ENCODE data around the gene ATXN1.
"Not testable (repeated sequence)": the region's sequence is repeated elsewhere in the genome, so short reads cannot be mapped to it uniquely, and the experiment has no call there.

Gene ATXN1

DNA sequence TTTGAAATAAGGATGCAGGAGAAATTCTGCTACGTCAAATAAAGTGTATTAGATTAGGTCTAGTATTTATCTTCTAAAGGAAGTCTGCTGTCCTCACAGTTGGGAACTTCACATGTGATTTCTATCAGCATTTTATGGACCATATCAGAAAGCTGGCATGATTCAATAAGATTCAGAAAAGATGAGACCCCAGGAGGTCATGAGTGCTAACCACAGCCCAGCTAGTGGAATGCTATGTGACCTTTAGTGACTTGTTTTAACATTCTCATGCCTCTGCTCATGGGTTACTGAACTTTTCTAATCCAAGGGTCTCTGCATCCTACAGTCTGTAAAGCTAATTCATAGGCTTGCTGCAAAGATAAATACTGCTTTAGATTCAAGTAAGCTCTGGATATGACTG, 372.8 kb downstream of the ATXN1 start:
- peak; percentile 87 for DNase-seq (ENCODE audit: low read depth)

DNA sequence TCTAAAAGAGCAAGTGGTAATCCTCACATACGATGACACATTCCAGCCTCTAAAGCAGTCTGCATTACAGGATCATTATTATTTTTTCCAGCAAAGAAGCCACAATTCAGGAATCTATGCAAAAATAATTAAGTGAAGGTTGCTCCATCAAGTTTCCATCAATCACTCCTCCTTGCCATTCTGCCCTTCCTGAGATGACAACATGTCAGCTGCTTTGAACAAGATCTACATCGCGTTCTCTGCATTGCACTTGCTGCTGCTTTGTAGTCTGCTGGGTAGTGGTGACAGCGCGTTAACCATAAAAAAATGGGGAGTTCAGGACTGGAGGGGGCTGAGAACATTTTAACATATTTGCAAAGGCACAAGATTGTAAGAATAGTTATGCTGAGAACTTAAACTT, 375.2 kb downstream of the ATXN1 start:
- DNase-seq (ENCODE audit: low read depth) = no peak

DNA sequence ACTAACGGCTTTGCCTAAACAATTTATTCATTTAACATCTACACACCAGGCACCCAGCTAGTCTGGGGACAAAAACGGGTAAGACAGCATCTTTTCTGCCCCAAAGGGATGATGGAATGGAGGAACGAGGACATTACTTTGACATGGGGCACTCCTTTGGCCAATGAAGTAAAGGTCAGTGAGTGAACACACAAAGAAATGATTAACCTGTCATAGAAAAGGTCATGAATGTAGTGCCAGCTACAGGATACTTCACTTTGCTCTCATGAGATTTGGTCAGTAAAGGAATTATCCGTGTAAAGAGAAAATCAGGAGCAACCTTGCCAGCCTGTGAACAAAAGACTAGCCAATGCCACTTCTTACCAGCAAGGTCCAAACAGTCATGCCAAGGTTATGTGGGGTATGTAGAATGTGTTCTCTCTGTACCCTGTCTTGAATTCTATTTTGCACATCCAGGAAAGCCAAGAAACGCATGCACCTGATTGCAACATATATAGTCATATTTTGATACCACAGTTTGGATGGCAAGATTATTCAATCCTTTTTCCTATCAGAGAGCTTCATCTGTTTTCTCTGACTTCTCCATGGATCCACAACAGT, 377.6 kb downstream of the ATXN1 start:
- no peak for DNase-seq (ENCODE audit: low read depth)

DNA sequence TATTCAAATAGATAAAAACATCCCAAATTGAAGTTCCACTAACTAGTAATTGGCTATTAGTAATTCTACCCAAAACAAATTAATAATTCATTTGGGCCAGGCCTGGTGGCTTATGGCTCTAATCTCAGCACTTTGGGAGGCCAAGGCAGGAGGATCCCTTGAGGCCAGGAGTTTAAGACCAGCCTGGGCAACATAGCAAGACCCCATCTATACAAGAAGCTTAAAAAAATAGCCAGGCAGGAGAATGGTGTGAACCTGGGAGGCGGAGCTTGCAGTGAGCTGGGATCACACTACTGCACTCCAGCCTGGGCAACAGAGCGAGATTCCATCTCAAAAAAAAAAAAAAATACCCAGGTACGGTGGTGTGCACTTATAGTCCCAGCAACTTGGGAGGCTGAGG, 379.3 kb downstream of the ATXN1 start:
- DNase-seq (ENCODE audit: low read depth) = not testable (repeated sequence)

DNA sequence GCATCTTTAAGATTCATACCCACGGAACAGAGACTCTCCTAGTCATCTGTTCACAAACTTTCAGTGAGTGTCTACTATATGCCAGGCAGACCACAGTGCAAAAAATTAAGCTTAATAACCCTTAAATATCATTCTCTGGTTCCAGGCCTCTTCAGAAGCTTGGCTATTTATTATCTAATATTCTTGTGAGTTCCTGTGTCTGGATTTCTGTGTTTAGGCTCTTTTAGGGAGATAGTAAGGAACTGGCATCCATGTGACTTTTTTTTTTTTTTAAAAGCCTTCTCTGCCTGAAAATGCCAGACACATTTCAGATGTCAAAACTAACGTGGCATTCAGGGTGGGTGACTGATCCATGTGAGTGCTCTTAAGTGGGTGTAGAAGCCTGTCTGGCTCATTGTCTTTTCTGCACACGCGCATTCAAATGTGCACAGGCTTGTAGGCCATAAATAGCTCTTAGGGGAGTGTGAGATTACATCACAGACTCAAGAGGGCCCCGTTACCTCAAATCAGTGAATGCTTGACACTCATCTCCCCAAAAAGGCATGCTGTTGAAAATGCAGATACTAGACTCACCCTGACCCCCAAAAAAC, 380.9 kb downstream of the ATXN1 start:
- no peak for DNase-seq (ENCODE audit: low read depth)

DNA sequence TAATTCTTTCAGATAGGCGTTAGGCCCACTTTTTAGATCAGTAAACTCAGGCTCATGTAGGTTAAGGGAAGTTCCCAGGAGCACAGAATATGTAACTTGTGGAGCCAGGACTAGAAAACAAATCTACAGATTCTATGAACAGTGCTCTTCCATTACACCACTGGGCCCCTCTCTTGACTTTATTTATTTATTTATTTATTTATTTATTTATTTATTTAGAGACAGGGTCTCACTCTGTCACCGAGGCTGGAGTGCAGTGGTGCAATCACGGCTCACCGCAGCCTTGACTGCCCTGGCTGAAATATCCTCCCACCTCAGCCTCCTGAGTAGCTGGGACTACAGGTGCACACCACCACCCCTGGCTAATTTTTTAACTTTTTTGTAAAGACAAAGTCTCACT, 382.9 kb downstream of the ATXN1 start:
- DNase-seq (ENCODE audit: low read depth) = not testable (repeated sequence)

DNA sequence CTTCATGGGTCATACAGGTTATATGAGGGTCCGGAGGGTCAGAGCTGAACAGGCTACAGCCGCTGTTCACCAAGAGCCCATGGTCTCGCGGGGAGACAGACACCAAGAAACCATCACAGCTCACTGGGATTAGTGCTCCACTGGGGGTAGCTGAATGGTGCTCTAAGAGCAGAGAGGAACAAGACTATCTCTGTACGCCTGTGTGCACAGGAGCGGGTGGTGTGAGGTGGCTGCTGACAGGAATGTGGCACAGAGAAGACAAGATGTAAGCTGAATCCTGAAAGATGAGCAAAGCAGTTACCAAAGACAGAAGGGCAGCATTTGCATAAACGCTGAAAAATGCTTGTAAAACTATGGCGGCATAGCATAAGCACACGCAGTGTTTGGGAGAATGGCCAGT, 383.8 kb downstream of the ATXN1 start:
- DNase-seq (ENCODE audit: low read depth) = no peak

DNA sequence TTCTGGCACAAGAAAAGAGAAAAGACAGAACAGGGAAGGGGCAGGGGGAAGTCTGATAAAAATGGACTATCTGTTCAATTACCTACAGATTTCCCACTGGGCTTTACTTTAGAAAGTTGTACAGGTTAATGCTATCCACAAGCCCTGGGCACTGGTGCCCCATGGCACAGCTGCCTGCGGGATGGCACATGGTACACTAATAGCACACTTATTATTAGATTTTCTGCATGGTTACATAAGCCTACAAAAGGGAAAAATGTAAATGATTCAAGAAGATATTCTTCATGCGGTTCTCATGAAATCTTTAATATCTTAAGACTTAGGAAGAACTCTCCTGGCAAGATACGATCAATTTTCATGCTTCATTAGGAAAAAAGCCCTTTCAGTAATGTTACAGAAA, 385.4 kb downstream of the ATXN1 start:
- no peak for DNase-seq (ENCODE audit: low read depth)

DNA sequence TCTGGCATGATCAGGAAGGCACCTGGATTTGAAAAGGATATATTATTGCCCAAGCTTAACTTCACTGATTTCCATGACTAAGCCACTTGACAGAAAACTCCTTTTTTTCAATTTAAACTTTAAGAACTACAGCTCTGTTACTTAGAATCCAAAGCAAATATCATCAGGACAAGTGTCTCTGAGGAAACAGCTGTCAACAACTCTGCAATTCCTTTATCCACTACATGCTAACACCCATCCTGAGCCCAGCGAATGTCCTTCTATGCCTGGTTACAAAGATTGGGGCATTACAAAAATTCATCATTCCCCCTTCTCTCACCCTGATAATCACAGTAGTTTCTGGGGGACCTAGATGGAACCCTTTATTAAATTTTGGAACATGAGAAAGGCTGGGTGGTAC, 386.1 kb downstream of the ATXN1 start:
- DNase-seq (ENCODE audit: low read depth) = no peak

DNA sequence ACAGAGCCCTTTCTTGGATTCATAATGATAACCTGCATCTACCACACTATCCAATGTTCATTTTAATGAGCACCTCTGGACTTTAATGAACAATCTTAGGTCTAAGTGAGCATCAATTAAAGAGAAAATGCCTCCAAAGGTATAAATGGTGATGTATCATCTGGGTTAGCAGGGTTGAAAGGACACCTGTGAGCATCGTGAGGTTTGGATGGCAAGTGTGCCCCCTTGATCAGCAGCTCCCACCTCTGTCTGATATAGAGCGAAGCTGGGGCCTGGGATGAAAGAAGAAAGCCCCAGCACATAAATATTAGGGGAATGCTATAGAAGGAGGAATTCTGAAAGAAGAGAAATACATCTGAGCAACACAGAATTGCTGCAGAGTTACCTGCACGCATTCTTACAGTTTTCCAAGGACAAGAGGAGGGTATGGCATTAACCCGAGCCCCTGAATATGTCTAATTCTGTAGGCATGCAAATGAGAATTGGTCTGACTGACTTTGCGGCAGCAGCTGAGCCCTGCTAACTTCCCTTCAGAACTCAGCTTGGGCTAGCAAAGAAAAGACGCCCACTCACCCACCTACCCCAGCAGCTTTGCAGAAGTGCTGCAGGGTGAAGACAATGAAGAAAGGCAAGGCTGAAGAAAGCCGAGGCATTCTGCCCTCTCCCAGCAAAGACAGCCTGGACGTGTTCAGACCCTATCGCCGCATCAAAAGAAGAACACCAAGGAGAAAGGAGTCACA, 386.6 kb downstream of the ATXN1 start:
- DNase-seq (ENCODE audit: low read depth) = no peak

DNA sequence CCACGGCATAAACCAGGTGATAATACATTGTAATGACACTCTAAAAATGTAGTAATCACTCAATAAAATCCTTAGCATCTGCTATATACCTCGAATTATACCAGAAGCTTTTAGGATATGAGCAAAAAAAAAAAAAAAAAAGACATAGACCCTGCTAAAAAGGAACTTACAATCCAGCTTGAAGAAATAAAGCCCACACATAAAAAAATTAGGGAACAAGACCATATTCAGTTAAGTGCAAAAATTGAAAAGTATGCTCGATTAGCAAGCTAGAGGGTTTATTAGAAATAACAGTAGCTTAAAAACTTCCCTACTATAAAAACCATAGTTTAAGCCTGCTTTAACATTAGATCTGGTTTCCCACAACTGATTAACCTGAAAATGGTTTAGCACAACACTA, 387.2 kb downstream of the ATXN1 start:
- no peak for DNase-seq (ENCODE audit: low read depth)

DNA sequence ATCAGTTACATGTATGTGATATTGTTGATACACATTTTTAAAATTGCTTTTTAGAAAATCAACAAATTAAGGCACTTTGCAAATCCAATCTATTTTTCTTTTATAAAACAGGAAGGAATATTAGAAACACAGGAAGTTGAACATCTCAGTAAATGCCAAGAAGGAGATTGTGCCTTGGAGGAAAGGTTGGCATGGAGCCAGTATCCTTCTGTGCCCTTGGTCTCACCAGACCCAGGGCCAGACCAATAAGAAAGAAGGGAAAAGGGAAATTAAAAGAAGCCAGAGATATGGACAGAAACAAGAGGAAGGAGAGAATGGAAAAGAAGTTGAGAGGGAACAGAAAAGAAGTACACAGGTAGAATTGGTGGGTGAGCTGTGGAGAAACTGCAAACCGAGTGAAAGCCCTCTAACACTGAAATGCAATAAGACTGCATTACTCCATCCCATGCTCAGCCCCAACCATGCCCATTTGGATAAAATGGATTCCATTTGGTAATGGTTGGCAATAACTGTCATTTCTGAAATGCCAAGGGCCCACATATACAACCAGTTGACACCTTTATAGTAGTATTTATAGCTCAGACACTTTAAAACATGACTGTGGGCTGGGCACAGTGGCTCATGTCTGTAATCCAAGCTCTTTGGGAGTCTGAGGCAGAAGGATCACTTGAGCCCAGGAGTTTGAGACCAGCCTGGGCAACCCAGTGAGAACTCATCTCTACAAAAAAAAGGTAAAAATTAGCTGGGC, 389.1 kb downstream of the ATXN1 start:
- peak; percentile 37 for DNase-seq (ENCODE audit: low read depth)

DNA sequence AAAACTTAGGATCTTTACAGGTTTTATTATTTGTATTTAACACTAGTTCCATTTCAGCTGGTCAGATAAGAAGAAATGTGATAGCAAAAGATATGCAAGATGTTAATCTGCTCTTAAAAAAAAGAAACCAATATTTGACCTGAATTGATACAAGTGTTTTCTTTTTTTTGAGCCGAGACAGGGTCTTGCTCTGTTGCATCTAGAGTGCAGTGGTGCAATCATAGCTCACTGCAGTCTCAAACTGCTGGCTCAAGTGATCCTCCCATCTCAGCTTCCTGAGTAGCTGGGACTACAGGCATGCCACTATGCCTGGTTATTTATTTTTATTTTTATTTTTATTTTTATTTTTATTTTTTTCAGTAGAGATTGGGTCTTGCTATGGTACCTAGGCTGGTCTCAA, 389.9 kb downstream of the ATXN1 start:
- no peak for DNase-seq (ENCODE audit: low read depth)

DNA sequence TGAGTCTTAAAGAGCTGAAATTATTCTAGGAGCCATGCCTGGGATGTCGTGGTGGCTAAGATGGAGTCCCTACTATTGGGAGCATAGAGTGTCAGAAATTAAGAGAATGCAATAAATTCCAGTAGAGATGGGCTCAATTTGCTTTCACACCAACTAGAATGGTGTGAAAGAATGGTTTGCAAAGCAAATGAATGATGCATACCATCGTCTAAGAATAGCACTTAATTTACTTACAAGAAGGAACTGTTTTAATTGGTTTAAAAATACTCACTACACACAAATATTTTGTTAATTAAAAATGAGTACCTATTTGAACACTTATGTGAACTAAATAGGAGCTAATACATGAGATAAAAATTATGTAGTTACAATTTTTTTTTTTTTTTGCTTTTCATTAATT, 390.3 kb downstream of the ATXN1 start:
- no peak for DNase-seq (ENCODE audit: low read depth)

DNA sequence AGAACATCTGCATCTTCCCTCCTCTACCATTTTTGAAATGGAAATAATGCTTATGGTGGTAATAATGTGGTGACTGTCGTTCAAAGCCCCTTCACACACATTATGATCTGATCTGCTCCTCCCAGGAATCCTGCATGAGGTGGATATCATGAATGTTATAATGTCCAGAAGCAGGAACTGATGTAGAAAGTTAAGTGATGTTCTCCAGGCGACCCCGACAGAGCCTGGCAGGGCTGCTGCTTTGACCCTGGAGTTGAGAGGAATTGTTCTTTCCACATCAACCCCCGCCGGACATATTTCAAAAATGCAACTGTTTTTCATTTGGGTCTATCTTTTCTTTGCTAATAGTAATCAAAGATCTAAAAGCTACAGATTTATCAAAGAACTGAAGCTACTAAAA, 391.3 kb downstream of the ATXN1 start:
- DNase-seq (ENCODE audit: low read depth) = no peak

DNA sequence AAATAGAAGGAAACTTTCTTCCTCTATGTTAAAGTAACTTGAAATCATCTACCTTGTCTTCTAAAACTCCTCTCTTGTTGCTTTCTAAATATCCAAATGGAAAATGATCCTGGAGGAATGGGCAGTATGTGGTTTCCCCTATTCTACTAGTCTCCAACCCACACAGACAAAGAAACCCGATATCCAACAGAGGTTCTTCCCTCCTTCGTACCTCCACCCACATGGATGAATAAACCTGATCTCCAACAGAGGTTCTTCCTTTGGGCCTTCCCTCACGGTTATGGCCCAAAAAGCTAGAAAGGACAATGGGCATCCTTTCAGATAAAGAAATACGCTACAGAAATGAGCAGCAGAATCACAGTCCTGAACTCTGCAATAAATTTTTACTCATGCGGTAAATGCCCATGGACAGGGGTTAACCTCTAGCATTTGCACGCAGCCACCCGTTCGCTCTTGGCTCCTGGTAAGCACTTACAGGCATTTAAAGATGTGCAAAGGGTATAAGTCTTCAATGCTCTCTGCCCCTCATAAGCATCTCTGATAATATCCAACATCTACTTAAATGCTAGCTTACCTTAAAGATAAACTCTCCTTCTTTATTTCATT, 392.0 kb downstream of the ATXN1 start:
- no peak for DNase-seq (ENCODE audit: low read depth)

DNA sequence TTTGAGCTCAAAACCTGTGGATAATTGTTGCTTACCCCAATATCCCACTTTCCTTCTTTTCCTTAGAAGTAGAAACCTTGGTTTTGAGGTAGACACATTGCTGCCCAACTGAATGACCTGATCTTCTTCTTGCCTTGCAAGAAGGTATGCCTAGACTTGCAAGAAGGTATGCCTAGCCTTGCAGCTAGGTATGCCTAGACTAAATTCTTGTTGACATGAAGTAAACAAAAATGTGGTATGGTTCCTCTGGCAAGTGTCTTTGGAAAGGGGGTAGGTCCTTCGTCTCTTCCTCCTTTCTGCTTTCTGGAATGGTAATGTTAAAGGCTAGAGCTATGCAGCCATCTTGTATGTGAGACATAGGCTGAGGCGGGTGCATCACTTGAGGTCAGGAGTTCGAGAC, 393.7 kb downstream of the ATXN1 start:
- DNase-seq (ENCODE audit: low read depth) = no peak

DNA sequence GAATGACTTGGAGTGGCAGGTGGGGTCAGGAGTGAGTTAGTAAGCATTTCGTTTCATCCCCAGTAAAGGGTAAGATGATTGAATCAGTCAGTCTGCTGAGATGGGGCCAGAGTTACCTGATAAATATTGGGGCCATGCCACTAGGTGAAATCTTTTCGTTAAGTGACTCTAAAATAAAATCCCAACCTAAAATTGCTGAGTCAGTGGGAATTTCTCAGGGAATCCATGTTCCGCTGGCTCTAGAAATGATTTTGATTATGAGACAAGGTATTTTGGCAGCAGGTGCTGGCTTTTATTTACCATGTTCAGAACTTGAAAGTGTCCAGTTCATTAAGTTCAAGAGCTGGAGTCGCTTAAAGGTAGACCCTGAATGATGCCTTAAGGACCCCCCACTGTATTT, 397.5 kb downstream of the ATXN1 start:
- no peak for DNase-seq (ENCODE audit: low read depth)

DNA sequence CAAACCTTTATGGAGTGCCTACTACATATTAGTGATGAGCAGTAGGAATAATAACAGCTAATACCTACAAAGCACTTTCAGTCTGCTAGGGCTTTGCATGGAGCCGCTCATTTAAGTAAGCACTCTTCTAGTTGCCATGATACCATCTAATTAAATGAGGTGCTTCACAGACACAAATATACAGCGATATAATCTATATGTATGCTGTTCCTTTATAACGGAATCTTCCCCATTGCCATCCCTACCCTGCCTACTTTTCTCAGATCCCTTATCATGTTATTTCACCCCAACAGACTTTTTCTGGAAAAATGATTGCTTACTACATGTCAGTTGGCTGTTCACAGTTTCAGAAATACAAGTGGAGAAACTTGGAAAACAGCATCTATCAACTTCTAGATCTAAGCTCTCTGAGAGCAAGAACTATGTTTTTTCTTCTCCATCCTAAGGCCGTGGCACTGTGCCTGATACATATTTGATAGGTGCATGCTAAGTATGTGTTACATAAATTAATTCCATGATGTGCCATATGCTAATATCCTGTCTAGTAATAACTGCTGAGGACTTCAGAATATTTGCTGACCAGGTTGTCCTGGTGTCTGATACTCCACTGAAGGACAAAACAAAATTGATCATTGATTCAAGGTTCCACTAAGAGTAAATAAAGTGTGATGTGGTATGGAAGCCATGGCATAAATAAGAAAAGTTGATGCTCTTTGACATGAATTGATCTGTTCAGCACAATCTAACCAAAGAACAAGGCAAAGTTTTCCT, 398.3 kb downstream of the ATXN1 start:
- no peak for DNase-seq (ENCODE audit: low read depth)

DNA sequence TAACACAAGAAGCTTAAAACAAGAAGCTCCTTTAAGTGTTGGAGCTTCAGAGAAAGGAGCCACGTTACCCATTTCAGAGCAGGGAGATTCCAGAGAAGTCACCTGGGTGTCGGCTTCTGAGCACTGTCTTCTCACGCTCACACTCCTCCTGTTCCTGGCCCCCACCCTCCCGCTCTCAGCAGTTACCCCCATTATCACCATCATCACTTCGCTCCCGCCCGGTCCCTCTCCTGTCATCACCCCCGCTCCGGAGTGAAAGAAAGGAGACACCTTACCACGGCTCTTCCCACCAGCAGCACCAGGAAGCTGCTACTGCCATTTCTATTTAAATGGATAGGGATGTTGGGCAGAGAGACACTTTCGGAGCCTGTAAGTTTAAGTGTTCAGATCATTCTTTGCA, 399.0 kb downstream of the ATXN1 start:
- no peak for DNase-seq (ENCODE audit: low read depth)

DNA sequence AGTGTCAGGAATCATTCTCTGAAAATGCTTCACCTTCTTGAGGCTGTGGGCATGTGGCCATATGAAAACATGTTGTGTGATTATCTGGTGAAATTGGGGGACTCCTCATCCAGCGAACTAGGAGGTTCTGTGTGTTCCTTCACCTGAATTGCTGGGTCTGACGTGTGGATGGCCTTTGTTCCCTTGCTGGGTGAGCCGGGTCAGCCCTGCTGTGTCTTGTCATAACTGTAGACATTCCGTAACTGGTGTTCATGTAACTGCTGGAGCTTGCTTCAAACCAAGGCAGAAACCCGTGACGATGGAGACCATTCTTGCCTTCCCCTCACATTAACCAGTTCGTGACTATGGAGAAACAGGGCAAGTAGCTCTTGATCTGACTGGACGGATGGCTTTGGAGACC, 399.4 kb downstream of the ATXN1 start:
- DNase-seq (ENCODE audit: low read depth) = no peak

DNA sequence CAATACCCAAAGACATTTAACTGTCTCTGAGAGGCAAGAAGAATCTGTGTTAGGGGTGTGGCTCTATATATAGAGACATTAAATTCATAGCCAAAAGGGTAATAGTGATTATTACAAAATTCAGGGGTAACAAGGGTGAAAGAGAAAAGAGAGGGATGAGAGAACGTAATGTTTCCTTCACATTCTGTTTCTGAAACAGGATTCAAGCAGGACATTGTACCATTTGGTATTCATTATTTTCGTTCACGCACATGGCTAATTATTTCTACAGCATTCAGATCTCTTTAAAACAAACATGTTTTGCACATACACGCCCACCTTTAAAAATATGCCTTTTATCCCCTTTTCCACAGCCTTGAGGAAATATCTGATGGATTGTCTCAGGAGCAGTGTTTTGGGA, 400.1 kb downstream of the ATXN1 start:
- no peak for DNase-seq (ENCODE audit: low read depth)

Measured in EH (cell line).